ENCODE results near the gene CORO7.

Gene CORO7

GRCh38 chr16:4317532-4318450 lies 98.6 kb downstream of the CORO7 start:
- DNase-seq, result no peak

- DNase-seq, result no peak
These were observed 99.4 kb downstream of the CORO7 start for GRCh38 chr16:4316864-4317531.

- no peak for DNase-seq
These were observed 100.1 kb downstream of the CORO7 start for GRCh38 chr16:4316108-4316863.

DNA sequence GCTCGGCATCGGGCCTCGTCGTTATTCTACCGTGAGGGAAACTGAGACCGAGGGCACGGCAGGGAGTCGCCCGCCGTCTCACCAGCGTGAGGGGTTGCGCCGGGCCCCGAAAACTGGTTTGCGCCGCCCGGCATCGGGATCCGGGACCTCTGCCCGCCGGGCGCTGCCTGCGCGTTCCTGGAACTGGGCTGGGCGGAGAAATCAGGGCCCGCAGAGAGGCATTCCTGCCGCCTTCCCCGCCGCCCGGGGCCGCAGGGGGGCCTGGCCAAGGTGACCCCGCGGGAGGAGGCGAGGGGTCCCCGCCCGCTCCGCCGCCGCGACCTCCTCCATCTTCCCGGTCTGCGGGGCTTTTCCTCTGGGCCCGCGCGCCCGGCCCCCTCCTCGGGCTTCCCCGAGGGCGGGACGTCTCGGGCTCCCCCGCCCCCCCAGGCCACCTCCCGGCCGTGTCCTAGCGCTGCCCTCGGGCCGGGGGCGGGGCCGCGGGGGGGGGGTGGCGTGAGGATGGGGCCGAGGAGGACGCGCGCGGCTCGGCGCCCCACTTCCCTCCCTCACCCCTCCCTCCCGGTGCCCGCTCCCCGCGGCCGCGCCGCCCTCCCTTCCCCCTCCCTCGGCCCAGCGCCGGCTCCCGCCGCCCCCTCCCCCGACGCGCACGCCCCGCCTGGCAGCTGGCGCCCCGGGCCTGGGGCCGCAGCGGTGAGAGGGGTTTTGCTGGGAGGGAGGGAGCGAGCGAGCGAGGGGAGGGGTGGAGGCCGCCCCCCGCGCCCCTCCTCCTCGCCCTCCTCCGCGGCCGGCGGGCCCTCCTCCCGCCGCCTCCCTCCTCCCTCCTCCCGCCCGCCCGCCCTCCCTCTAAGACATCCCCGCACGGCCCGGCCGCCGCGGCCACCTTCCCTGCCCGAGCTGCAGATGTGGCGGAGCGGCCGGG lies 100.9 kb downstream of the CORO7 start, which contains the start of gene GLIS2:
TSS of gene GLIS2 (plus strand) at position 882 of the 922 bp plus-strand sequence. CDS start 16,214 bp downstream, outside the sequence.
- DNase-seq, result peak; percentile 56

DNA sequence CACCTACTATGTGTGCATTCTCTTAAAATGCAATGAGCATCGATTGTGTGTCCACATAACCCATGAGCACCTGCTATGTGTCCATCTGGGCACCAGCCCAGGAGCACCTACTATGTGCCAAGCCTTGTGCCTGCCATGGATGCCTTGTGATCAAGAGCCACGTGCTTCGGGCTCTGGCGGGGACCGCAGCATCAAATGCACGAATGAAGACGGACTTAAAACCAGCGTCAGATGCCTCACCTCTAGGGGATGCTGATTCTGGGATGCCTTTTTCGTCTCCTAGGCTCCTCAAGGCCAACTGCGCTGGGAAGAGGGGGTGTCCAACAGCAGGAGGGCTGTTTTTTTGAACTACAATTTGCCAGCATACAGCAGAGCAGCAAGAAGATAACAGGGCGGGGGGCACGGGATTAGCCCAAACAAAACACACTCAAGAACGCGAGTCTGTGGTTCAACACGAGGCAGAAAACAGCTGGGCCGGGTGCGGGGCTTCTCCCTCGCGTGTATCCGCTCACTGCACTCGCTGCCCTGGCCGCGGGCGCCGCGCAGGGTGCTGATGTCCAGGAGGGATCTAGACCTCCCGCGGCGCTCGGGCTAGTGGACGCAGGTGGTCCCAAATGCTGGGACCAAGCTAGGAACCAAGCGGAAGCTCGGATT lies 101.7 kb downstream of the CORO7 start:
- DNase-seq, result peak; percentile 28

DNA sequence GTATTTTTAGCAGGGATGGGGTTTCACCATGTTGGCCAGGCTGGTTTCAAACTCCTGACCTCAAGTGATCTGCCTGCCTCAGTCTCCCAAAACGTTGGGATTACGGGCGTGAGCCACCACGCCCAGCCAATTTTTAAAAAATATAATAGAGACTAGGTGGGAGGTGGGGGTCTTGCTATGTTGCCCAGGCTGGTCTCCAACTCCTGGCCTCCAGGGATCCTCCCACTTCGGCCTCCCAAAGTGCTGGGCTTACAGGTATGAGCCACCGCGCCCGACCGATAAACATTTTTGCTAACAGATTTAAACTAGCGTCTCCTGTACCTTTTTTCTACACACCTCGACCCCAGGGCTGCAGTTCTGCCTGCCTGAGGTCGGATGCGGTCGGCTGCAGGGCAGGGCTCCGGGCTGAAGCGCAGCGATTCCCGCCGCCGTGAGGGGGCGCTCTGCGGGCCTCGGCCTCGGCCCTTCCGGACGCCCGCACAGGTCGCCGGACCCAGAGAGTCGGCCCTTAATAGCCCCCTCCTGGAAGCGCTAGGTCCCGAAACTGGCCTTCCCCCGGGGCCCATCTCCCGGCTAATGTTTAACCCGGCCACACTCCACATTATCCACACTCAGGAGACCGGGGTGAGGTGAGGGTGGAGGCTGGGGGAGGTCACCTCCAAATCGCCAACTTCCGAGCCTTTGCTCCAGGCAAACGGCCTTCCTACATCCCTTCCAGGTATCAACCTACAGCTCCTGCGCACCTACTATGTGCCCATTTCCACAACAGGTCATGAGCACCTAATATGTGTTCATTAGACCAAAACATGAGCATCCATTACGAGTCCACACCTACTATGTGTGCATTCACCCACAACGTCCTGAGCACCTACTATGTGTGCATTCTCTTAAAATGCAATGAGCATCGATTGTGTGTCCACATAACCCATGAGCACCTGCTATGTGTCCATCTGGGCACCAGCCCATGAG lies 102.5 kb downstream of the CORO7 start:
- peak; percentile 19 for DNase-seq

DNA sequence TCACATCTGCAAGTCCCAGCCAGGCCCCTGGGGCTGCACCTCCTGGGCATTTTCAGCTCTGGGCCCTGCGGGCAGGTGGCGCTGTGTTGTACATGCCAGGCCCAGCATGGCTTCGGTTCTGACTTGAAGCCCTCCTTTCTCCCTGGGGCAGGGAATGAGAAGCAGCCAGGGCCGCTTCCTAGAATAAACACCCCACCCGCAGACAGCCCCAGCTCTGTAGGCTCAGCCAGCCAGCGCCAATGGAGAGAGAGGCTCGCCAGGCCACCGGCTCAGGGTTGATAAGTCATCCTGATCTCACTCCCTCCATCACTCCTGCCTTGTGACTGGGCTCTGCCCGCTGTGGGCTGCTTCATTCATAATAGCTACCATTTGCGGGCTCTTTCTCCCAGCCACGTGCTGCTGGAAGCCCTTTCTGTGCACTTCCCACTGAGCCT lies 106.5 kb downstream of the CORO7 start:
- DNase-seq, result peak; percentile 66

GRCh38 chr16:4309102-4309832 lies 107.1 kb downstream of the CORO7 start:
- DNase-seq, result no peak

DNA sequence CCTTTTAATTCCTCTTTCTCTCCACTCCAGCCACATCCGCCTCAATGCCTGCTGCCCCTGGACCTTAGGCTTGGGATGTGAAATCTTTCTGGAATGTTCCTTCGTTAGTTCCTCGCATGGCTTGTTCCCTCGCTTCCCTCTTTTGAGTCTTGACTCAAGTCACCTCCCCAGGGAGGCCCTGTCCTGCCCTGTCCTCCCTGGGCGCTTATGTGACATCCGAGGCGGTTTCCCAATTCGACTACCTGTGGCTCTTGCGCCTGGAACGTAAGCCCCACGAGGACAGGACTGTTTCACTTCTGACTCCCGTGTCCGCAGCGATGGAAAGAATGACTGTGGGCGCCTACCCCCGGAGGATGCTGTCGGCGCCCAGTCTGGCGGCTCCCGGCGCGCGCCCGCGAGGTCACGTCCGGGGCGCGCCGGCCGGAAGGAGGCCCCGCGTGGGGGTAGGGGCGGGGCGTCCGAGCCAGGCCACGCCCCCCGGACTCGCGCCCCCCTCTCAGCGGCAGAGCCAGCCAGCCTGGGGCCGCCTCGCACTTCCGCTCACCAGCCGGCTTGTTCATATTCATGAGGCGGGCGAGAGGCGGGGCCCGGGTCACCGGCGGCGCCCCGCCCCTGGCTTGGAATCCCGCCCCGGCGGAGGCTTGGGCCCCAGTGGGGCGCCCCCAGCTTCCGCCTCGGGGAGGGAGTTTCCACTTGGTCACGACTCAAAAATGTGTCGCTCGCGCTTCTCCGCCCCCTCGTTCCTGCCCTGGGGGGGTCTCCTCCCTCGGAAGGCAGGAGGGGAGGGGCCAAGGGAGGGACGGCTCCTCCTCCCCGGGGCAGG lies 109.0 kb downstream of the CORO7 start:
- peak; percentile 98 for DNase-seq

DNA sequence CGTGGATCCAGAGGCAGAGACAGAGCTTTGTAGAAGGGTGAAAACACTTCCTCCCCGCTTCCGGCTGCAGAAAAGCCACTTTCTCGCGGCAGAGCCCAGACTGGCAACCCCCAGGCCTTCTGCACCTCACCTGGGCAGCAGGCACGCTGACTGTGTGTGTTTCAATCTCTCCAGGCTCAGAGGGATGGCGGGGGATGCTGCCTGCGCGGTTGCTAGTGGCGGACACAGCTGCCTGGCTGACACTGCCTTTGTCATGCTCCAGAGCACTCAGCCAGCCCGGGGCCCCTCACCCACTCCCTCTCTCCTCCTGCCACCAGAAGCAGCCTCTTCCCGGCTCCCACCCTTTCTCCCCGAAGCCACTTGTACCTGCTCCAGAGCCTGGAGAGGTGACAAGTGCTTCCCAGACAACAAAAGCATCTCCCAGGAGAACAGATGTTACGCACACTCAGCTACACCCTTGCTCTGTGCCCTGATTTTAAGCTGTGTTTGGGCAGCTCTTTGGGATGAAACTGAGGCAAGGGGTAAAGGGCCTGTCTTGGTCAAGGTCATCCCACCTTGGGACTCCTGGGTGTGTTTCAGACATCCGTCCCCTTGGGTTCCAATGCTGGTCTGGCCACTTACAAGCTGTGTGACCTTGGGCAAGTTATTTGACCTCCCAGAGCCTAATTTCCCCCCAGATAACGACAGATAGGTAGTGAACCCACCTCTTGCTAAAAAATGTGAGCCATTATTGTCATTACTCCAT lies 109.8 kb downstream of the CORO7 start:
- peak; percentile 70 for DNase-seq

Measured in CD4-positive, alpha-beta T cell treated with Interleukin-17A for 1 hour (primary cell).